Measurements from ENCODE around the gene FAM171A1. TPM values are rescaled to one million over a fixed set of nuclear protein-coding genes. Genes with fewer than 3 reads are reported as not detected.

FAM171A1 gene
- total RNA-seq, 1 experiment from 2014 or later: 46.5 TPM

GRCh38 chr10:15236340-15236739 is 134.7 kb downstream of the FAM171A1 start:
- POLR2A ChIA-PET (ENCODE audit: low non-redundant PET): no interaction called here
- CTCF ChIA-PET: no interaction called here
- TF ChIP-seq CTCF (conservative IDR thresholded peaks at IDR 0.05; ENCODE audit: low read depth, low read length) (no peak), EZH2 (IDR thresholded peaks at IDR 0.05; ENCODE audit: borderline replicate concordance, low read depth, low read length, poor library complexity, severe bottlenecking) (no peak)
- intact Hi-C loops (cut with micrococcal nuclease; ENCODE audit: unreplicated experiment): no loop called here
- H3K9me3 ChIP-seq (ENCODE audit: low read depth, low read length, poor library complexity, severe bottlenecking): no peaks in the 10 kb centered on the region
- H3K27me3 ChIP-seq (replicated peaks; ENCODE audit: insufficient read depth, low read depth, low read length, poor library complexity): no peaks in the 10 kb centered on the region
- H3K4me1 ChIP-seq (ENCODE audit: insufficient read depth, low read length, poor library complexity, severe bottlenecking): no peaks in the 10 kb centered on the region
- H3K4me3 ChIP-seq (ENCODE audit: low read depth, low read length, poor library complexity, severe bottlenecking): no peak overlapping the region
- DNase-seq (ENCODE audit: low spot score): no peak
- BruUV-seq (replicated peaks): no TSS peak
- H3K27ac ChIP-seq (ENCODE audit: low read depth, low read length, poor library complexity, severe bottlenecking): no peak overlapping the region
- no peaks in the 10 kb centered on the region for H3K36me3 ChIP-seq (ENCODE audit: insufficient read depth, low read length, poor library complexity, severe bottlenecking)

- Histone ChIP-seq H3K9me3 (ENCODE audit: low read depth, low read length, poor library complexity, severe bottlenecking) (no peaks in the 10 kb centered on the region), H3K4me1 (ENCODE audit: insufficient read depth, low read length, poor library complexity, severe bottlenecking) (no peaks in the 10 kb centered on the region), H3K27ac (ENCODE audit: low read depth, low read length, poor library complexity, severe bottlenecking) (no peak overlapping the region), H3K36me3 (ENCODE audit: insufficient read depth, low read length, poor library complexity, severe bottlenecking) (no peaks in the 10 kb centered on the region), H3K27me3 (replicated peaks; ENCODE audit: insufficient read depth, low read depth, low read length, poor library complexity) (no peaks in the 10 kb centered on the region), H3K4me3 (ENCODE audit: low read depth, low read length, poor library complexity, severe bottlenecking) (no peak overlapping the region)
- POLR2A ChIA-PET (ENCODE audit: low non-redundant PET): no interaction called here
- BruUV-seq (replicated peaks): no TSS peak
- CTCF ChIA-PET: interaction anchor here (0.7 kb wide), 1 partner anchor 11 kb away, joined by 3 read pairs; no protein-coding TSS in a partner anchor
- intact Hi-C loops (cut with micrococcal nuclease; ENCODE audit: unreplicated experiment): no loop called here
- TF ChIP-seq CTCF (conservative IDR thresholded peaks at IDR 0.05; ENCODE audit: low read depth, low read length) (no peak), EZH2 (IDR thresholded peaks at IDR 0.05; ENCODE audit: borderline replicate concordance, low read depth, low read length, poor library complexity, severe bottlenecking) (no peak)
- no peak for DNase-seq (ENCODE audit: low spot score)
These were observed 138.8 kb downstream of the FAM171A1 start for GRCh38 chr10:15232279-15232678.

GRCh38 chr10:15231426-15231825 is 139.7 kb downstream of the FAM171A1 start:
- intact Hi-C loops (cut with micrococcal nuclease; ENCODE audit: unreplicated experiment): no loop called here

More at GRCh38 chr10:15231426-15231825, 139.7 kb downstream of the FAM171A1 start:
- no peak overlapping the region for H3K27ac ChIP-seq (ENCODE audit: low read depth, low read length, poor library complexity, severe bottlenecking)
- TF ChIP-seq CTCF (conservative IDR thresholded peaks at IDR 0.05; ENCODE audit: low read depth, low read length) (no peak), EZH2 (IDR thresholded peaks at IDR 0.05; ENCODE audit: borderline replicate concordance, low read depth, low read length, poor library complexity, severe bottlenecking) (no peak)
- H3K4me1 ChIP-seq (ENCODE audit: insufficient read depth, low read length, poor library complexity, severe bottlenecking): no peaks in the 10 kb centered on the region
- no peaks in the 10 kb centered on the region for H3K9me3 ChIP-seq (ENCODE audit: low read depth, low read length, poor library complexity, severe bottlenecking)
- ChIA-PET CTCF (no interaction called here), POLR2A (ENCODE audit: low non-redundant PET) (no interaction called here)
- BruUV-seq (replicated peaks): no TSS peak
- no peaks in the 10 kb centered on the region for H3K36me3 ChIP-seq (ENCODE audit: insufficient read depth, low read length, poor library complexity, severe bottlenecking)
- no peak overlapping the region for H3K4me3 ChIP-seq (ENCODE audit: low read depth, low read length, poor library complexity, severe bottlenecking)
- no peaks in the 10 kb centered on the region for H3K27me3 ChIP-seq (replicated peaks; ENCODE audit: insufficient read depth, low read depth, low read length, poor library complexity)
- DNase-seq (ENCODE audit: low spot score): no peak
